ENCODE measurements around the gene EFCAB12.
"Not testable (repeated sequence)": the region's sequence is repeated elsewhere in the genome, so short reads cannot be mapped to it uniquely, and the experiment has no call there.

Gene EFCAB12

GRCh38 chr3:129366312-129366831, 62.1 kb downstream of the EFCAB12 start:
- H3K9me3 ChIP-seq (ENCODE audit: control insufficient read depth, insufficient read depth, low read length), result no peaks in the 10 kb centered on the region
- H3K36me3 ChIP-seq (ENCODE audit: insufficient read depth, low read length), result no peaks in the 10 kb centered on the region
- H3K4me1 ChIP-seq (ENCODE audit: insufficient read depth, low read length), result no peaks in the 10 kb centered on the region
- H3K9ac ChIP-seq (ENCODE audit: low read depth, low read length), result no peak overlapping the region

- Histone ChIP-seq H3K4me1 (ENCODE audit: insufficient read depth, low read length) (no peaks in the 10 kb centered on the region), H3K36me3 (ENCODE audit: insufficient read depth, low read length) (no peaks in the 10 kb centered on the region), H3K9ac (ENCODE audit: low read depth, low read length) (no peak overlapping the region), H3K9me3 (ENCODE audit: control insufficient read depth, insufficient read depth, low read length) (no peaks in the 10 kb centered on the region)
Measured at GRCh38 chr3:129365296-129366136, 62.9 kb downstream of the EFCAB12 start.

- not testable (repeated sequence) for H3K36me3 ChIP-seq (ENCODE audit: insufficient read depth, low read length); H3K4me1 ChIP-seq (ENCODE audit: insufficient read depth, low read length); H3K9ac ChIP-seq (ENCODE audit: low read depth, low read length); H3K9me3 ChIP-seq (ENCODE audit: control insufficient read depth, insufficient read depth, low read length)
Measured at GRCh38 chr3:129364811-129365210, 63.6 kb downstream of the EFCAB12 start.

GRCh38 chr3:129363356-129363755, 65.1 kb downstream of the EFCAB12 start:
- H3K9ac ChIP-seq (ENCODE audit: low read depth, low read length); H3K36me3 ChIP-seq (ENCODE audit: insufficient read depth, low read length); H3K9me3 ChIP-seq (ENCODE audit: control insufficient read depth, insufficient read depth, low read length): not testable (repeated sequence)
- H3K4me1 ChIP-seq (ENCODE audit: insufficient read depth, low read length), result peaks cover 12% of the 10 kb centered on the region

- Histone ChIP-seq H3K4me1 (ENCODE audit: insufficient read depth, low read length) (peaks cover 12% of the 10 kb centered on the region), H3K9me3 (ENCODE audit: control insufficient read depth, insufficient read depth, low read length) (no peaks in the 10 kb centered on the region), H3K36me3 (ENCODE audit: insufficient read depth, low read length) (no peaks in the 10 kb centered on the region)
Measured at GRCh38 chr3:129360705-129361460, 67.6 kb downstream of the EFCAB12 start.

GRCh38 chr3:129360171-129360611, 68.2 kb downstream of the EFCAB12 start:
- Histone ChIP-seq H3K36me3 (ENCODE audit: insufficient read depth, low read length) (no peaks in the 10 kb centered on the region), H3K9me3 (ENCODE audit: control insufficient read depth, insufficient read depth, low read length) (no peaks in the 10 kb centered on the region), H3K9ac (ENCODE audit: low read depth, low read length) (no peak overlapping the region), H3K4me1 (ENCODE audit: insufficient read depth, low read length) (peaks cover 12% of the 10 kb centered on the region)

More at GRCh38 chr3:129360705-129361460, 67.6 kb downstream of the EFCAB12 start:
- H3K9ac ChIP-seq (ENCODE audit: low read depth, low read length), result no peak overlapping the region

GRCh38 chr3:129358772-129359371, 69.6 kb downstream of the EFCAB12 start:
- H3K4me1 ChIP-seq (ENCODE audit: insufficient read depth, low read length), result peaks cover 12% of the 10 kb centered on the region

GRCh38 chr3:129358177-129358771, 70.2 kb downstream of the EFCAB12 start:
- H3K9ac ChIP-seq (ENCODE audit: low read depth, low read length), result no peak overlapping the region

More at GRCh38 chr3:129358772-129359371, 69.6 kb downstream of the EFCAB12 start:
- Histone ChIP-seq H3K36me3 (ENCODE audit: insufficient read depth, low read length) (no peaks in the 10 kb centered on the region), H3K9me3 (ENCODE audit: control insufficient read depth, insufficient read depth, low read length) (no peaks in the 10 kb centered on the region), H3K9ac (ENCODE audit: low read depth, low read length) (no peak overlapping the region)

GRCh38 chr3:129357616-129358015, 70.8 kb downstream of the EFCAB12 start:
- H3K9me3 ChIP-seq (ENCODE audit: control insufficient read depth, insufficient read depth, low read length), result no peaks in the 10 kb centered on the region
- H3K4me1 ChIP-seq (ENCODE audit: insufficient read depth, low read length), result peaks cover 12% of the 10 kb centered on the region
- no peaks in the 10 kb centered on the region for H3K36me3 ChIP-seq (ENCODE audit: insufficient read depth, low read length)
- H3K9ac ChIP-seq (ENCODE audit: low read depth, low read length), result no peak overlapping the region

More at GRCh38 chr3:129358177-129358771, 70.2 kb downstream of the EFCAB12 start:
- H3K4me1 ChIP-seq (ENCODE audit: insufficient read depth, low read length), result peaks cover 12% of the 10 kb centered on the region
- H3K9me3 ChIP-seq (ENCODE audit: control insufficient read depth, insufficient read depth, low read length), result no peaks in the 10 kb centered on the region
- no peaks in the 10 kb centered on the region for H3K36me3 ChIP-seq (ENCODE audit: insufficient read depth, low read length)

GRCh38 chr3:129356756-129357425, 71.5 kb downstream of the EFCAB12 start:
- Histone ChIP-seq H3K36me3 (ENCODE audit: insufficient read depth, low read length) (no peaks in the 10 kb centered on the region), H3K9me3 (ENCODE audit: control insufficient read depth, insufficient read depth, low read length) (no peaks in the 10 kb centered on the region), H3K9ac (ENCODE audit: low read depth, low read length) (no peak overlapping the region), H3K4me1 (ENCODE audit: insufficient read depth, low read length) (peaks cover 12% of the 10 kb centered on the region)

- peaks cover under 1% of the 10 kb centered on the region; the same call in 1 of the 2 replicates for H3K4me1 ChIP-seq (ENCODE audit: insufficient read depth, low read length)
- H3K36me3 ChIP-seq (ENCODE audit: insufficient read depth, low read length), result no peaks in the 10 kb centered on the region
- no peak overlapping the region for H3K9ac ChIP-seq (ENCODE audit: low read depth, low read length)
- no peaks in the 10 kb centered on the region for H3K9me3 ChIP-seq (ENCODE audit: control insufficient read depth, insufficient read depth, low read length)
Measured at GRCh38 chr3:129353589-129353941, 74.9 kb downstream of the EFCAB12 start.

GRCh38 chr3:129352650-129353588, 75.5 kb downstream of the EFCAB12 start:
- Histone ChIP-seq H3K36me3 (ENCODE audit: insufficient read depth, low read length) (no peaks in the 10 kb centered on the region), H3K4me1 (ENCODE audit: insufficient read depth, low read length) (no peaks in the 10 kb centered on the region), H3K9ac (ENCODE audit: low read depth, low read length) (no peak overlapping the region), H3K9me3 (ENCODE audit: control insufficient read depth, insufficient read depth, low read length) (no peaks in the 10 kb centered on the region)

- Histone ChIP-seq H3K36me3 (ENCODE audit: insufficient read depth, low read length) (no peaks in the 10 kb centered on the region), H3K9me3 (ENCODE audit: control insufficient read depth, insufficient read depth, low read length) (no peaks in the 10 kb centered on the region), H3K9ac (ENCODE audit: low read depth, low read length) (no peak overlapping the region), H3K4me1 (ENCODE audit: insufficient read depth, low read length) (no peaks in the 10 kb centered on the region)
Measured at GRCh38 chr3:129352045-129352444, 76.4 kb downstream of the EFCAB12 start.

All from ES-I3 (cell line).